CD4-positive, alpha-beta T cell (primary cell): Measurements from ENCODE around the gene C6orf62. TPM values are rescaled to one million over a fixed set of nuclear protein-coding genes. Genes with fewer than 3 reads are reported as not detected.
"Not testable (repeated sequence)": the region's sequence is repeated elsewhere in the genome, so short reads cannot be mapped to it uniquely, and the experiment has no call there.

Experiments
- ATAC-seq: fragments of 200-7000 bp; cut with Tn5 transposase; one replicate; pipeline ENCODE4 v1.10.0; 2022; ENCODE audit warnings: mild to moderate bottlenecking; ENCODE audit not compliant: poor library complexity
- CTCF ChIA-PET: fragments of 350-600 bp; sonication (Branson Sonifier 250); formaldehyde crosslinking; loops from one replicate; lab custom pipeline; 2021; ENCODE audit warnings: antibody characterized with exemption, inconsistent platforms; lab: Charles Lee
- POLR2A ChIA-PET: fragments of 350-600 bp; sonication (Branson Sonifier 250); formaldehyde crosslinking; loops from one replicate; lab custom pipeline; 2021; ENCODE audit warnings: antibody characterized with exemption, inconsistent platforms; lab: Charles Lee
- DNase-seq, 14 experiments: peaks; one replicate each; pipeline ENCODE4 v3.0.0-alpha.2; 2013 to 2020; ENCODE audit warnings: mixed read lengths in 2 of 14
- H3K27ac ChIP-seq, 2 donors: one replicate each; pipeline versions ENCODE4 v1.5.1 to v1.7.0; 2013; ENCODE audit warnings: low read length in 2 of 2, low read depth in 1 of 2, mild to moderate bottlenecking in 1 of 2
- H3K27me3 ChIP-seq, 2 experiments: 1 replicate in 1 of 2; 2 replicates in 1 of 2; pipeline versions ENCODE4 v1.6.1 to v1.7.0; 2013; ENCODE audit warnings: low read length in 2 of 2, control low read depth in 1 of 2, mild to moderate bottlenecking in 1 of 2, moderate library complexity in 1 of 2; ENCODE audit not compliant: insufficient read depth in 2 of 2, control insufficient read depth in 1 of 2
- H3K36me3 ChIP-seq: one replicate; pipeline ENCODE4 v1.6.1; 2013; ENCODE audit warnings: low read length, control low read depth; ENCODE audit not compliant: insufficient read depth
- H3K4me1 ChIP-seq: one replicate; pipeline ENCODE4 v1.6.1; 2013; ENCODE audit warnings: low read length, control low read depth; ENCODE audit not compliant: insufficient read depth
- H3K4me3 ChIP-seq: one replicate; pipeline ENCODE4 v1.5.1; 2013; ENCODE audit warnings: mild to moderate bottlenecking, low read length, moderate library complexity
- H3K9me3 ChIP-seq, 2 experiments: 1 replicate in 1 of 2; 2 replicates in 1 of 2; pipeline versions ENCODE4 v1.6.1 to v1.7.0; 2013; ENCODE audit warnings: low read length in 2 of 2, mild to moderate bottlenecking in 2 of 2, control low read depth in 1 of 2, moderate library complexity in 1 of 2; ENCODE audit not compliant: control insufficient read depth in 1 of 2, insufficient read depth in 1 of 2
- H3K27ac Mint-ChIP-seq: one replicate; pipeline ENCODE4 v1.8.0; 2020; ENCODE audit warnings: mixed read lengths
- H3K27me3 Mint-ChIP-seq: one replicate; pipeline ENCODE4 v1.8.0; 2021; ENCODE audit warnings: mixed read lengths
- H3K36me3 Mint-ChIP-seq: one replicate; pipeline ENCODE4 v1.8.0; 2021; ENCODE audit warnings: low read depth, mixed read lengths
- H3K4me1 Mint-ChIP-seq: one replicate; pipeline ENCODE4 v1.8.0; 2021; ENCODE audit warnings: low read depth, mixed read lengths
- H3K4me3 Mint-ChIP-seq: one replicate; pipeline ENCODE4 v1.8.0; 2020; ENCODE audit warnings: mild to moderate bottlenecking, mixed read lengths
- H3K9me3 Mint-ChIP-seq: one replicate; pipeline ENCODE4 v1.8.0; 2020; ENCODE audit warnings: mixed read lengths
- intact Hi-C, 2 experiments: fragments of 100-400 bp; cut with DNase I in 1 of 2; cut with micrococcal nuclease in 1 of 2; formaldehyde crosslinking; loops; one replicate each; pipeline versions ENCODE4 v1.15.1 to v1.9.0; 2023 to 2025; cut with DNase I, micrococcal nuclease
- total RNA-seq, 174 experiments: library from RNA in 2 of 174; stranded (reverse) in 2 of 174; gene quantifications; one replicate each; pipeline ENCODE4 v1.2.3 and lab custom pipeline; 2021 to 2026
- TF ChIP-seq, protein P1 (sequence below): fragments of 200-600 bp; IDR thresholded peaks from one replicate; pipeline ENCODE4 v1.8.0; 2022; ENCODE audit warnings: antibody characterized with exemption, mild to moderate bottlenecking

Gene C6orf62
- total RNA-seq, 2 experiments from 2014 or later = 108 to 111 TPM

GRCh38 chr6:24764833-24765828 lies 46.2 kb upstream of the C6orf62 start:
- H3K4me1 Mint-ChIP-seq, ATAC-seq, H3K4me1 ChIP-seq, H3K36me3 Mint-ChIP-seq, H3K4me3 ChIP-seq, H3K27me3 Mint-ChIP-seq, H3K36me3 ChIP-seq, H3K27ac Mint-ChIP-seq, DNase-seq, H3K9me3 ChIP-seq, H3K9me3 Mint-ChIP-seq, H3K27me3 ChIP-seq, H3K27ac ChIP-seq, H3K4me3 Mint-ChIP-seq: not testable (repeated sequence)
- intact Hi-C loops = loop anchor here (1.0 to 5.0 kb wide), 3 partner anchors 185 to 483 kb away; no protein-coding TSS in a partner anchor
- ChIA-PET CTCF (interaction anchor here (1.2 to 1.5 kb wide), 2 partner anchors 182 to 184 kb away, joined by 3 read pairs; no protein-coding TSS in a partner anchor), POLR2A (interaction anchor here (1.6 kb wide), 1 partner anchor 10 kb away, joined by 6 read pairs; the partner anchor contains the start of gene GMNN)

GRCh38 chr6:24763578-24763977 lies 44.6 kb upstream of the C6orf62 start:
- Mint-ChIP-seq H3K4me1 (no peaks in the 10 kb centered on the region), H3K4me3 (no peak overlapping the region), H3K9me3 (no peaks in the 10 kb centered on the region), H3K27ac (no peak overlapping the region), H3K36me3 (no peaks in the 10 kb centered on the region), H3K27me3 (no peaks in the 10 kb centered on the region)
- Histone ChIP-seq H3K4me1 (no peaks in the 10 kb centered on the region), H3K4me3 (no peak overlapping the region), H3K9me3 (no peaks in the 10 kb centered on the region), H3K27ac (no peak overlapping the region), H3K27me3 (no peaks in the 10 kb centered on the region), H3K36me3 (no peaks in the 10 kb centered on the region)
- intact Hi-C loops = no loop called here
- TF ChIP-seq, protein P1, sequence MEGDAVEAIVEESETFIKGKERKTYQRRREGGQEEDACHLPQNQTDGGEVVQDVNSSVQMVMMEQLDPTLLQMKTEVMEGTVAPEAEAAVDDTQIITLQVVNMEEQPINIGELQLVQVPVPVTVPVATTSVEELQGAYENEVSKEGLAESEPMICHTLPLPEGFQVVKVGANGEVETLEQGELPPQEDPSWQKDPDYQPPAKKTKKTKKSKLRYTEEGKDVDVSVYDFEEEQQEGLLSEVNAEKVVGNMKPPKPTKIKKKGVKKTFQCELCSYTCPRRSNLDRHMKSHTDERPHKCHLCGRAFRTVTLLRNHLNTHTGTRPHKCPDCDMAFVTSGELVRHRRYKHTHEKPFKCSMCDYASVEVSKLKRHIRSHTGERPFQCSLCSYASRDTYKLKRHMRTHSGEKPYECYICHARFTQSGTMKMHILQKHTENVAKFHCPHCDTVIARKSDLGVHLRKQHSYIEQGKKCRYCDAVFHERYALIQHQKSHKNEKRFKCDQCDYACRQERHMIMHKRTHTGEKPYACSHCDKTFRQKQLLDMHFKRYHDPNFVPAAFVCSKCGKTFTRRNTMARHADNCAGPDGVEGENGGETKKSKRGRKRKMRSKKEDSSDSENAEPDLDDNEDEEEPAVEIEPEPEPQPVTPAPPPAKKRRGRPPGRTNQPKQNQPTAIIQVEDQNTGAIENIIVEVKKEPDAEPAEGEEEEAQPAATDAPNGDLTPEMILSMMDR = no peak
- ATAC-seq (no peak), DNase-seq (no peak)
- CTCF ChIA-PET = interaction anchor here (0.7 kb wide), 1 partner anchor 262 kb away, joined by 3 read pairs; no protein-coding TSS in a partner anchor
- POLR2A ChIA-PET = no interaction called here

- Histone ChIP-seq H3K27ac (no peak overlapping the region), H3K9me3 (no peaks in the 10 kb centered on the region), H3K4me3 (no peak overlapping the region), H3K36me3 (no peaks in the 10 kb centered on the region), H3K27me3 (no peaks in the 10 kb centered on the region), H3K4me1 (no peaks in the 10 kb centered on the region)
- no peak for ATAC-seq
- no peaks in the 10 kb centered on the region for H3K27me3 Mint-ChIP-seq
- ChIA-PET CTCF (no interaction called here), POLR2A (no interaction called here)
- no peaks in the 10 kb centered on the region for H3K4me1 Mint-ChIP-seq
- DNase-seq = no peak
- intact Hi-C loops = no loop called here
- no peak overlapping the region for H3K4me3 Mint-ChIP-seq
- TF ChIP-seq, protein P1 = no peak
- H3K27ac Mint-ChIP-seq = no peak overlapping the region
- H3K36me3 Mint-ChIP-seq = no peaks in the 10 kb centered on the region
- H3K9me3 Mint-ChIP-seq = no peaks in the 10 kb centered on the region
Observed at GRCh38 chr6:24761851-24762250, 42.9 kb upstream of the C6orf62 start.
